Loucy (cell line): ENCODE results near the gene CYP2A6.
"Not testable (repeated sequence)": the region's sequence is repeated elsewhere in the genome, so short reads cannot be mapped to it uniquely, and the experiment has no call there.

Source experiments
- H2AFZ ChIP-seq: fragments of 200-600 bp; sonication (generic); 2 replicates; pipeline ENCODE4 v1.6.0; 2016; ENCODE audit warnings: antibody characterized with exemption, mild to moderate bottlenecking, low read length, moderate library complexity
- H3F3A ChIP-seq: fragments of 200-600 bp; 2 replicates; pipeline ENCODE4 v1.6.0; 2016; ENCODE audit warnings: antibody characterized with exemption, low read depth, mild to moderate bottlenecking
- H3K27me3 ChIP-seq: fragments of 200-600 bp; sonication (generic); 2 replicates; pipeline ENCODE4 v1.6.1; 2014; ENCODE audit warnings: low read length, mild to moderate bottlenecking; ENCODE audit not compliant: insufficient read depth, poor library complexity, severe bottlenecking
- H3K36me3 ChIP-seq: fragments of 200-600 bp; sonication (generic); 2 replicates; pipeline ENCODE4 v1.6.1; 2016; ENCODE audit warnings: low read length; ENCODE audit not compliant: insufficient read depth
- H3K4me1 ChIP-seq: fragments of 200-600 bp; sonication (generic); 2 replicates; pipeline ENCODE4 v1.5.1; 2014; ENCODE audit warnings: low read length, mild to moderate bottlenecking; ENCODE audit not compliant: insufficient read depth, poor library complexity, severe bottlenecking
- H3K4me2 ChIP-seq: fragments of 200-600 bp; sonication (generic); 2 replicates; pipeline ENCODE4 v1.6.0; 2014; ENCODE audit warnings: antibody characterized with exemption, low read length, low read depth, mild to moderate bottlenecking; ENCODE audit not compliant: poor library complexity, severe bottlenecking
- H3K4me3 ChIP-seq: fragments of 200-600 bp; sonication (generic); 2 replicates; pipeline ENCODE4 v1.5.1; 2014; ENCODE audit warnings: low read length, mild to moderate bottlenecking, mixed read lengths; ENCODE audit not compliant: poor library complexity, severe bottlenecking
- H3K79me2 ChIP-seq: fragments of 200-600 bp; sonication (generic); 2 replicates; pipeline ENCODE4 v1.6.1; 2014; ENCODE audit warnings: low read length; ENCODE audit not compliant: insufficient read depth
- H3K9ac ChIP-seq: fragments of 200-600 bp; sonication (generic); 2 replicates; pipeline ENCODE4 v1.6.0; 2014; ENCODE audit warnings: mild to moderate bottlenecking, low read depth, low read length, moderate library complexity; ENCODE audit not compliant: poor library complexity, severe bottlenecking
- H3K9me2 ChIP-seq: fragments of 200-600 bp; sonication (generic); replicated peaks from 2 replicates; pipeline ENCODE4 v1.6.1; 2016; ENCODE audit warnings: low read depth, low read length, mixed read lengths
- H3K9me3 ChIP-seq: fragments of 200-600 bp; sonication (generic); 2 replicates; pipeline ENCODE4 v1.6.1; 2014; ENCODE audit warnings: mild to moderate bottlenecking, antibody characterized with exemption, low read length, low read depth; ENCODE audit not compliant: insufficient read depth
- H4K20me1 ChIP-seq: fragments of 200-600 bp; sonication (generic); 2 replicates; pipeline ENCODE4 v1.6.0; 2014; ENCODE audit warnings: antibody characterized with exemption, low read length, mild to moderate bottlenecking; ENCODE audit not compliant: insufficient read depth, poor library complexity, severe bottlenecking
- CTCF ChIP-seq: fragments of 200-600 bp; sonication (generic); conservative IDR thresholded peaks from 2 replicates; pipeline ENCODE4 v1.5.1; 2014; ENCODE audit warnings: mild to moderate bottlenecking, antibody characterized with exemption, low read length
- EZH2phosphoT487 ChIP-seq: fragments of 200-600 bp; IDR thresholded peaks from 2 replicates; pipeline ENCODE4 v1.6.1; 2018; ENCODE audit warnings: antibody characterized with exemption, mild to moderate bottlenecking, moderate library complexity, borderline replicate concordance

Gene CYP2A6

GRCh38 chr19:40867701-40868100 is 17.5 kb upstream of the CYP2A6 start:
- Histone ChIP-seq H3K4me2 (no peak overlapping the region), H3K4me3 (no peak overlapping the region), H3K9me3 (no peaks in the 10 kb centered on the region), H3K36me3 (no peaks in the 10 kb centered on the region), H3K27me3 (no peaks in the 10 kb centered on the region), H3F3A (no peaks in the 10 kb centered on the region), H4K20me1 (no peaks in the 10 kb centered on the region), H3K9ac (no peak overlapping the region), H3K79me2 (no peaks in the 10 kb centered on the region), H2AFZ (no peak overlapping the region), H3K4me1 (no peaks in the 10 kb centered on the region), H3K9me2 (no peaks in the 10 kb centered on the region)
- TF ChIP-seq EZH2phosphoT487 (no peak), CTCF (no peak)

- H3K27me3 ChIP-seq, H3K4me1 ChIP-seq, H3F3A ChIP-seq, H4K20me1 ChIP-seq, H3K9me2 ChIP-seq, H2AFZ ChIP-seq, H3K4me3 ChIP-seq, H3K79me2 ChIP-seq, H3K9ac ChIP-seq, H3K4me2 ChIP-seq, H3K36me3 ChIP-seq, H3K9me3 ChIP-seq: not testable (repeated sequence)
These were observed 14.7 kb upstream of the CYP2A6 start for GRCh38 chr19:40864739-40865496.

GRCh38 chr19:40862785-40863184 is 12.5 kb upstream of the CYP2A6 start:
- H3K4me3 ChIP-seq: no peak overlapping the region
- no peaks in the 10 kb centered on the region for H3K27me3 ChIP-seq
- no peaks in the 10 kb centered on the region for H3K9me3 ChIP-seq
- no peaks in the 10 kb centered on the region for H3K36me3 ChIP-seq
- H3K9ac ChIP-seq: no peak overlapping the region
- no peaks in the 10 kb centered on the region for H3K79me2 ChIP-seq
- no peaks in the 10 kb centered on the region for H3F3A ChIP-seq
- H2AFZ ChIP-seq: no peak overlapping the region
- H3K4me2 ChIP-seq: no peak overlapping the region
- H4K20me1 ChIP-seq: no peaks in the 10 kb centered on the region
- no peaks in the 10 kb centered on the region for H3K9me2 ChIP-seq
- TF ChIP-seq CTCF (no peak), EZH2phosphoT487 (no peak)
- no peaks in the 10 kb centered on the region for H3K4me1 ChIP-seq

- no peaks in the 10 kb centered on the region for H3K4me1 ChIP-seq
- H3K36me3 ChIP-seq: no peaks in the 10 kb centered on the region
- no peak overlapping the region for H3K9ac ChIP-seq
- H4K20me1 ChIP-seq: no peaks in the 10 kb centered on the region
- no peaks in the 10 kb centered on the region for H3K27me3 ChIP-seq
- no peaks in the 10 kb centered on the region for H3K9me2 ChIP-seq
- no peak overlapping the region for H3K4me3 ChIP-seq
- H3K4me2 ChIP-seq: no peak overlapping the region
- no peaks in the 10 kb centered on the region for H3F3A ChIP-seq
- H3K9me3 ChIP-seq: no peaks in the 10 kb centered on the region
- TF ChIP-seq CTCF (no peak), EZH2phosphoT487 (no peak)
- no peak overlapping the region for H2AFZ ChIP-seq
- no peaks in the 10 kb centered on the region for H3K79me2 ChIP-seq
These were observed 12.1 kb upstream of the CYP2A6 start for GRCh38 chr19:40862333-40862732.
